Measurements from ENCODE around the gene TMEM132E.
A peak's percentile ranks its signal among the peaks of the same experiment; 100 is the strongest.

The TMEM132E gene

DNA sequence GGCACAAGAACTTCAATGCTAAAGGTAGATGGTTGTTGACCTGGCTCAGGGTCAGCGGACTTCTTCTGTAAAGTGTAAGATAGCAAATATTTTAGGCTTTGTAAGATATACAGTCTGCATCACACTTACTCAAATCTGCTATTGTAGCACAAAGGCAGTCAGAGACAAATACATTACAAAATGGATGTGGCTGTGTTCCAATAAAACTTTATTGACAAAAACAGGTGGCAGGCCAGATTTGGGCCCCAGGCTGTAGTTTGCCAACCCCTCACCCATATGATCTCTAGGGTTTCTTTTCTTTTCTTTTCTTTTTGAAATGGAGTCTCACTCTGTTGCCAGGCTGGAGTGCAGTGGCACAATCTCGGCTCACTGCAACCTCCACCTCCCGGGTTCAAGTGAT is 39.5 kb upstream of the TMEM132E start:
- TF ChIP-seq, protein P1, sequence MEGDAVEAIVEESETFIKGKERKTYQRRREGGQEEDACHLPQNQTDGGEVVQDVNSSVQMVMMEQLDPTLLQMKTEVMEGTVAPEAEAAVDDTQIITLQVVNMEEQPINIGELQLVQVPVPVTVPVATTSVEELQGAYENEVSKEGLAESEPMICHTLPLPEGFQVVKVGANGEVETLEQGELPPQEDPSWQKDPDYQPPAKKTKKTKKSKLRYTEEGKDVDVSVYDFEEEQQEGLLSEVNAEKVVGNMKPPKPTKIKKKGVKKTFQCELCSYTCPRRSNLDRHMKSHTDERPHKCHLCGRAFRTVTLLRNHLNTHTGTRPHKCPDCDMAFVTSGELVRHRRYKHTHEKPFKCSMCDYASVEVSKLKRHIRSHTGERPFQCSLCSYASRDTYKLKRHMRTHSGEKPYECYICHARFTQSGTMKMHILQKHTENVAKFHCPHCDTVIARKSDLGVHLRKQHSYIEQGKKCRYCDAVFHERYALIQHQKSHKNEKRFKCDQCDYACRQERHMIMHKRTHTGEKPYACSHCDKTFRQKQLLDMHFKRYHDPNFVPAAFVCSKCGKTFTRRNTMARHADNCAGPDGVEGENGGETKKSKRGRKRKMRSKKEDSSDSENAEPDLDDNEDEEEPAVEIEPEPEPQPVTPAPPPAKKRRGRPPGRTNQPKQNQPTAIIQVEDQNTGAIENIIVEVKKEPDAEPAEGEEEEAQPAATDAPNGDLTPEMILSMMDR (conservative IDR thresholded peaks at IDR 0.05; ENCODE audit: low read depth, low read length) = no peak
- no peak overlapping the region for H3K4me3 ChIP-seq (ENCODE audit: low read length)
- no peak for DNase-seq (ENCODE audit: low read depth)

DNA sequence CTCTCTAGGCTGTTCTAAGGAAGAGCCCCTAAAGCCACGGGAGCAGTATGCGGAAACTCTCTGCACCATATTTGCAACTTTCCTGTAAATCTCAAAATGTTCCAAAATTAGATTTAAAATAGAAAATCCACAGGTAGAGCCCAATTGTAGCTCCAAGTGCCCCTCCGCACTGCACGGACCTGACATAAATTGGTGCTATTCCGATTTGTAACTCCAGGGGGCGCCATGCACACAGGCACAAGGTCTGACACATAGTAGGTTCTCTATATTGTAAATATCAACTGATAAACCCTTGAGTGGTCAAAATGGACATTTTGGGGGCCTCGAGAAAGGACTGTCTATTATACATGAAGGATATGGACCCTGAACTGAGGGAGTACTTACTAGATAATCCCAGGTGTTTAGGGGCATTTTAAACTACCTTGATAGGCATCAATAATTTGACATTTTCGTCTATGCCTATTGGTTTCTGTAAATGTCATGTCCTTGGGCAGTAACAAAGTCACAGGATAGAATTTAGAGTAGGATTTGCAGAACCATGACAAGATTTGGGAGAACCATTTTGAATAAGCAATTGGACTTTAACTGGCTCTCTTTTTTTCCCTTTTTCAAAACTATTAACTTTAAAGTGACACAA is 36.6 kb upstream of the TMEM132E start:
- no peak overlapping the region for H3K4me3 ChIP-seq (ENCODE audit: low read length)
- no peak for DNase-seq (ENCODE audit: low read depth)

GRCh38 chr17:34547453-34548063 is 31.8 kb upstream of the TMEM132E start:
- TF ChIP-seq, protein P1 (conservative IDR thresholded peaks at IDR 0.05; ENCODE audit: low read depth, low read length) = no peak
- no peak for DNase-seq (ENCODE audit: low read depth)
- H3K4me3 ChIP-seq (ENCODE audit: low read length) = no peak overlapping the region

More for the DNA sequence above, 36.6 kb upstream of the TMEM132E start:
- TF ChIP-seq, protein P1 (conservative IDR thresholded peaks at IDR 0.05; ENCODE audit: low read depth, low read length) = peak; percentile 88

- no peak overlapping the region for H3K4me3 ChIP-seq (ENCODE audit: low read length)
- TF ChIP-seq, protein P1 (conservative IDR thresholded peaks at IDR 0.05; ENCODE audit: low read depth, low read length) = no peak
- DNase-seq (ENCODE audit: low read depth) = no peak
Measured at GRCh38 chr17:34549966-34550365, 29.4 kb upstream of the TMEM132E start.

GRCh38 chr17:34553907-34554306 is 25.5 kb upstream of the TMEM132E start:
- no peak overlapping the region for H3K4me3 ChIP-seq (ENCODE audit: low read length)
- DNase-seq (ENCODE audit: low read depth) = no peak
- TF ChIP-seq, protein P1 (conservative IDR thresholded peaks at IDR 0.05; ENCODE audit: low read depth, low read length) = no peak

GRCh38 chr17:34556384-34556783 is 23.0 kb upstream of the TMEM132E start:
- H3K4me3 ChIP-seq (ENCODE audit: low read length) = no peak overlapping the region
- no peak for DNase-seq (ENCODE audit: low read depth)
- TF ChIP-seq, protein P1 (conservative IDR thresholded peaks at IDR 0.05; ENCODE audit: low read depth, low read length) = no peak

DNA sequence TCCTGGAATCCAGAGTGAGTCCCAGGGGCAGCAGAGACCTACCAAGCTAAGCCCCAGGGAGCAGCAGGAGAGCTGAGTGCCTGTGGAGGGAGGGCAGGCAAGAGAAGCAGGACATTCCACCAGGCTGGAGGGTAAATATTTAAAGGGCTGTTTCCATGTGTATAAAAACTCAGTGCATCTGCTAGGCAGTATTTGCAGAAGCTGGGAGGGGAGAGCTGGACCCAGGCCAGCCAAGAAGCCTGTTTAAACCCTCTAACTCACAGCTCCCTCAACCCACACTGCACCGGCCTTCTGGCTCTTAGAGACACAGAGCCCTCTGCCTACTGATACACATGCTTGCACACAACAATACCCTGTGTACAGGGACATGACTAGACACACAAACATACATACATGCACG is 22.5 kb upstream of the TMEM132E start:
- H3K4me3 ChIP-seq (ENCODE audit: low read length) = no peak overlapping the region
- no peak for DNase-seq (ENCODE audit: low read depth)
- TF ChIP-seq, protein P1 (conservative IDR thresholded peaks at IDR 0.05; ENCODE audit: low read depth, low read length) = no peak
